Loucy (cell line): Measurements from ENCODE around the gene PLS1.

ENCODE experiments used
- H2AFZ ChIP-seq: fragments of 200-600 bp; sonication (generic); 2 replicates; pipeline ENCODE4 v1.6.0; 2016; ENCODE audit warnings: antibody characterized with exemption, mild to moderate bottlenecking, low read length, moderate library complexity
- H3F3A ChIP-seq: fragments of 200-600 bp; 2 replicates; pipeline ENCODE4 v1.6.0; 2016; ENCODE audit warnings: antibody characterized with exemption, low read depth, mild to moderate bottlenecking
- H3K27me3 ChIP-seq: fragments of 200-600 bp; sonication (generic); 2 replicates; pipeline ENCODE4 v1.6.1; 2014; ENCODE audit warnings: low read length, mild to moderate bottlenecking; ENCODE audit not compliant: insufficient read depth, poor library complexity, severe bottlenecking
- H3K36me3 ChIP-seq: fragments of 200-600 bp; sonication (generic); 2 replicates; pipeline ENCODE4 v1.6.1; 2016; ENCODE audit warnings: low read length; ENCODE audit not compliant: insufficient read depth
- H3K4me1 ChIP-seq: fragments of 200-600 bp; sonication (generic); 2 replicates; pipeline ENCODE4 v1.5.1; 2014; ENCODE audit warnings: low read length, mild to moderate bottlenecking; ENCODE audit not compliant: insufficient read depth, poor library complexity, severe bottlenecking
- H3K4me2 ChIP-seq: fragments of 200-600 bp; sonication (generic); 2 replicates; pipeline ENCODE4 v1.6.0; 2014; ENCODE audit warnings: antibody characterized with exemption, low read length, low read depth, mild to moderate bottlenecking; ENCODE audit not compliant: poor library complexity, severe bottlenecking
- H3K4me3 ChIP-seq: fragments of 200-600 bp; sonication (generic); 2 replicates; pipeline ENCODE4 v1.5.1; 2014; ENCODE audit warnings: low read length, mild to moderate bottlenecking, mixed read lengths; ENCODE audit not compliant: poor library complexity, severe bottlenecking
- H3K79me2 ChIP-seq: fragments of 200-600 bp; sonication (generic); 2 replicates; pipeline ENCODE4 v1.6.1; 2014; ENCODE audit warnings: low read length; ENCODE audit not compliant: insufficient read depth
- H3K9ac ChIP-seq: fragments of 200-600 bp; sonication (generic); 2 replicates; pipeline ENCODE4 v1.6.0; 2014; ENCODE audit warnings: mild to moderate bottlenecking, low read depth, low read length, moderate library complexity; ENCODE audit not compliant: poor library complexity, severe bottlenecking
- H3K9me2 ChIP-seq: fragments of 200-600 bp; sonication (generic); replicated peaks from 2 replicates; pipeline ENCODE4 v1.6.1; 2016; ENCODE audit warnings: low read depth, low read length, mixed read lengths
- H3K9me3 ChIP-seq: fragments of 200-600 bp; sonication (generic); 2 replicates; pipeline ENCODE4 v1.6.1; 2014; ENCODE audit warnings: mild to moderate bottlenecking, antibody characterized with exemption, low read length, low read depth; ENCODE audit not compliant: insufficient read depth
- H4K20me1 ChIP-seq: fragments of 200-600 bp; sonication (generic); 2 replicates; pipeline ENCODE4 v1.6.0; 2014; ENCODE audit warnings: antibody characterized with exemption, low read length, mild to moderate bottlenecking; ENCODE audit not compliant: insufficient read depth, poor library complexity, severe bottlenecking
- EZH2phosphoT487 ChIP-seq: fragments of 200-600 bp; IDR thresholded peaks from 2 replicates; pipeline ENCODE4 v1.6.1; 2018; ENCODE audit warnings: antibody characterized with exemption, mild to moderate bottlenecking, moderate library complexity, borderline replicate concordance
- TF ChIP-seq, protein P1 (sequence below): fragments of 200-600 bp; sonication (generic); conservative IDR thresholded peaks from 2 replicates; pipeline ENCODE4 v1.5.1; 2014; ENCODE audit warnings: mild to moderate bottlenecking, antibody characterized with exemption, low read length

Gene PLS1

DNA sequence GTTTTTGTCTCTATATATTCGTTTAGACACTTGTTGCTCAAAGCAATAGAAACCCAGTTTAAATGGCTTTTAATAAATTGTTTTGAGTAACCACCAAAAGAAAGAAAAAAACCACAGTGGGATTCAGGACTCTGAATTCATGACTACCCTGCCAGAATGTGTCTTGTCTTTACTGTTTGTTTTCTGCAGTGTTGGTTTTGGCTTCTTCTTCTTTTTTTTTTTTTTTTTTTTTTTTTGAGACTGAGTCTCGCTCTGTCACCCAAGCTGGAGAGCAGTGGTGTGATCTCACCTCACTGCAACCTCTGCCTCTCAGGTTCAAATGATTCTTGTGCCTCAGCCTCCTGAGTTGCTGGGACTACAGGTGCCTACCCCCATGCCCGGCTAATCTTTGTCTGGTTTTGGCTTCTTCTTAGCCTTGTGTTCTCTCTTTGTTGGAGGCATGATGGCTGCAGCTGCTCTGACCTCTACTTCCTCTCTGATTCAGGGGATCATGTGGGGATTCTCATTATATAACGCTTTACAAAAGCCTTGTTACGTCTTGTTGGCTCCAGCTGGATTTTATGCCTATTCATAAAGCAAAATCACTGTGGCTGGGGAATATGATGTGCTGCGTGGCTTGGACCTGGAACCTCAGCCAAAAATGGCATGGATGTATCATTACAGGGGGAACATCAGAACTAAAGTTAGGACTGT, 54.0 kb downstream of the PLS1 start:
- Histone ChIP-seq H3K4me1 (no peaks in the 10 kb centered on the region), H3K4me3 (no peak overlapping the region), H2AFZ (no peak overlapping the region), H3K79me2 (no peaks in the 10 kb centered on the region), H3K9me3 (no peaks in the 10 kb centered on the region), H3K4me2 (no peak overlapping the region), H3K36me3 (no peaks in the 10 kb centered on the region), H3K9me2 (no peaks in the 10 kb centered on the region), H3F3A (no peaks in the 10 kb centered on the region), H4K20me1 (no peaks in the 10 kb centered on the region), H3K9ac (no peak overlapping the region), H3K27me3 (no peaks in the 10 kb centered on the region)
- TF ChIP-seq EZH2phosphoT487 = no peak
- TF ChIP-seq, protein P1, sequence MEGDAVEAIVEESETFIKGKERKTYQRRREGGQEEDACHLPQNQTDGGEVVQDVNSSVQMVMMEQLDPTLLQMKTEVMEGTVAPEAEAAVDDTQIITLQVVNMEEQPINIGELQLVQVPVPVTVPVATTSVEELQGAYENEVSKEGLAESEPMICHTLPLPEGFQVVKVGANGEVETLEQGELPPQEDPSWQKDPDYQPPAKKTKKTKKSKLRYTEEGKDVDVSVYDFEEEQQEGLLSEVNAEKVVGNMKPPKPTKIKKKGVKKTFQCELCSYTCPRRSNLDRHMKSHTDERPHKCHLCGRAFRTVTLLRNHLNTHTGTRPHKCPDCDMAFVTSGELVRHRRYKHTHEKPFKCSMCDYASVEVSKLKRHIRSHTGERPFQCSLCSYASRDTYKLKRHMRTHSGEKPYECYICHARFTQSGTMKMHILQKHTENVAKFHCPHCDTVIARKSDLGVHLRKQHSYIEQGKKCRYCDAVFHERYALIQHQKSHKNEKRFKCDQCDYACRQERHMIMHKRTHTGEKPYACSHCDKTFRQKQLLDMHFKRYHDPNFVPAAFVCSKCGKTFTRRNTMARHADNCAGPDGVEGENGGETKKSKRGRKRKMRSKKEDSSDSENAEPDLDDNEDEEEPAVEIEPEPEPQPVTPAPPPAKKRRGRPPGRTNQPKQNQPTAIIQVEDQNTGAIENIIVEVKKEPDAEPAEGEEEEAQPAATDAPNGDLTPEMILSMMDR = no peak

DNA sequence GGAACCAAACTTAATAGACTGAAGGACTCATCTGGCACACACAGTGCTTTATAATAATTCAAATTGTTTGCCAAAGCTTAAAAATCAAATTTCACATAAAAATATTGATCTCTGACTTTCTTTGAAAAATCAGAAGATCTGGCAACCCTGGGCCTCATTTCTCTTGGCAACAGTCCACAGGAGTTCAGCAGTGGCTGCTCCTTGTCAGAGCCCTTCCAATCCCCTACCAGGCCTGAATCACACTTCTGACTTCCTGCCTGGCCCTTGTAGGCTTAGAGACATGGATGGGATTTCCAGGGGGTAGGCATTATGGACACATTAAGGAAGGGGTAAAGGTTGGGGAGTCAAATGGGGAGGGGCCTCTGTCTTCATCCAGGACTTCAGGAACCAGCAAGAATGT, 55.5 kb downstream of the PLS1 start:
- Histone ChIP-seq H3K9me3 (no peaks in the 10 kb centered on the region), H3K36me3 (no peaks in the 10 kb centered on the region), H3K9ac (no peak overlapping the region), H3K4me3 (no peak overlapping the region), H3K27me3 (no peaks in the 10 kb centered on the region), H2AFZ (no peak overlapping the region), H3K4me2 (no peak overlapping the region), H3F3A (no peaks in the 10 kb centered on the region), H3K9me2 (no peaks in the 10 kb centered on the region), H3K4me1 (no peaks in the 10 kb centered on the region), H3K79me2 (no peaks in the 10 kb centered on the region), H4K20me1 (no peaks in the 10 kb centered on the region)
- TF ChIP-seq EZH2phosphoT487 = no peak
- TF ChIP-seq, protein P1 = no peak

DNA sequence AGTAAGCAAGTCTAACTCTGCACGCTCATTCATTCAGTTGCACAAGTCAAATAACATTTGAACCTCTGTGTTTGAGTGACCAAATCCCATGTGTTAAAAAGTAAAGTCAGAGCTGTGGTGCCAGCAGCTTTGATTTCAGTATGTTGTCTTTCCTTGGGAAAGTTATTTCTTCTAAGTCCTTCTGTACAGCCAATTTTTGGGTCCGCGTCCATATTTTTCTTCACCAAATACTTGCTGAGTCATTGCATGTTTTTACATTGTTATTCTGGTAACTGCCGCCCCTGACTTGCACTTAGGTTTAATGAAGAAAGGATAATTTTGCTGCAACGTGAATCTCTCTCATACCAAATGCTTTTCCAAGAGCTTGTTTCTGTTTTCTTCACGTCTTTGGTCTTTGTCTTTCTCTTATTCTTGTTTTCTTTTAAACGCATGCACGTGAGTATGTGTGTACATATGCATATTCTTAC, 56.7 kb downstream of the PLS1 start:
- Histone ChIP-seq H3K36me3 (no peaks in the 10 kb centered on the region), H3K9me2 (no peaks in the 10 kb centered on the region), H3K4me2 (no peak overlapping the region), H4K20me1 (no peaks in the 10 kb centered on the region), H3K4me3 (no peak overlapping the region), H3K27me3 (no peaks in the 10 kb centered on the region), H3K9ac (no peak overlapping the region), H3K79me2 (no peaks in the 10 kb centered on the region), H3K4me1 (no peaks in the 10 kb centered on the region), H3K9me3 (no peaks in the 10 kb centered on the region), H2AFZ (no peak overlapping the region), H3F3A (no peaks in the 10 kb centered on the region)
- TF ChIP-seq, protein P1 = no peak
- no peak for TF ChIP-seq EZH2phosphoT487
